Amygdala (tissue), 56 donors: ENCODE data around the gene PER2.
A peak's percentile ranks its signal among the peaks of the same experiment; 100 is the strongest.
"Not testable (repeated sequence)": the region's sequence is repeated elsewhere in the genome, so short reads cannot be mapped to it uniquely, and the experiment has no call there.

Experiments used
- DNase-seq, 56 donors: peaks; one replicate each; lab custom pipeline; 2025; lab: John Stamatoyannopoulos, UW

The PER2 gene

DNA sequence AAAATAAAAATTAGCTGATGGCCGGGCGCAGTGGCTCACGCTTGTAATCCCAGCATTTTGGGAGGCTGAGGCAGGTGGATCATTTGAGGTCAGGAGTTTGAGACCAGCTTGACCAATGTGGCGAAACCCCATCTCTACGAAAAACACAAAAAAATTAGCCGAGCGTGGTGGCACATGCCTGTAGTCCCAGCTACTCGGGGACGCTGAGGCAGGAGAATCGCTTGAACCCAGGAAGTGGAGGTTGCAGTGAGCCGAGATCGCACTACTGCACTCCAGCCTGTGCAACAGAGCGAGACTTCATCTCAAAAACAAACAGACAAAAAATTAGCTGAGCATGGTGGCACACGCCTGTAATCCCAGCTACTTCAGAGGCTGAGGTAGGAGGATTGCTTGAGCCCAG is 22.3 kb upstream of the PER2 start:
- DNase-seq: not testable (repeated sequence)

DNA sequence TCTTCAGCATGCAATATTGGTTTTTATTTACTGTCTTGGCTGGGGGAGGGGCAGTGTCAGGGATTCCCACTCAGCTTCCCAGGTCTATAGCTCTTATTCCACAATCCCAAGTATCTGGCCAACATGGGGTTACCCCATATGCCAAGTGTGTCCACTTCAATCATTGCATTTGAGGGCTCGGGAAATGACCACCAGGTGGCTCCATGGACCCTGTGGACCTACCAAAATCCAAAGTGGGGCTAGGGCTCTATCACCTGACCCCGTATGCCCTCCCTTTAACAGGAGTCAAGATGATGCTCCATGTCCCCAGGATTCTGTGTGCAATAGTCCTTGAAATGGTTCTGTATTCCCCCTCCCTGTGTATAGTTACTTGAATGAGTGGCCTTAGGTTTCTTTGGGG is 19.8 kb upstream of the PER2 start:
- DNase-seq: no peak

DNA sequence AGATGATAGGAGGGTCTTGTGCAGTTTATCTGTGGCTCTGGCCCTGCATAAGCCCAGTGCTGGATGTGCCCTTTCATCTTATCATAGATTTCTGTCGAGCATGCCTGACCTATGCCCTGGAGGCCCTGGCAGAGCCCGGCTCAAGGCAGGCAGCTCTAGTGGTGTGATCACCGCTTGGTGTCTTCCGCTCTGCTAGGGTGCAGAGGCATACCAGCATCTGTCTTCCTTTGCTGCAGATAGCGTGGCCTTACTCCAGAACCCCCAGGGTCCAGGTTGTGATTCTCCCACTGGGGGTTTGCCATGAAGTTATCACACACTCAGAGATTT is 18.2 kb upstream of the PER2 start:
- no peak for DNase-seq

DNA sequence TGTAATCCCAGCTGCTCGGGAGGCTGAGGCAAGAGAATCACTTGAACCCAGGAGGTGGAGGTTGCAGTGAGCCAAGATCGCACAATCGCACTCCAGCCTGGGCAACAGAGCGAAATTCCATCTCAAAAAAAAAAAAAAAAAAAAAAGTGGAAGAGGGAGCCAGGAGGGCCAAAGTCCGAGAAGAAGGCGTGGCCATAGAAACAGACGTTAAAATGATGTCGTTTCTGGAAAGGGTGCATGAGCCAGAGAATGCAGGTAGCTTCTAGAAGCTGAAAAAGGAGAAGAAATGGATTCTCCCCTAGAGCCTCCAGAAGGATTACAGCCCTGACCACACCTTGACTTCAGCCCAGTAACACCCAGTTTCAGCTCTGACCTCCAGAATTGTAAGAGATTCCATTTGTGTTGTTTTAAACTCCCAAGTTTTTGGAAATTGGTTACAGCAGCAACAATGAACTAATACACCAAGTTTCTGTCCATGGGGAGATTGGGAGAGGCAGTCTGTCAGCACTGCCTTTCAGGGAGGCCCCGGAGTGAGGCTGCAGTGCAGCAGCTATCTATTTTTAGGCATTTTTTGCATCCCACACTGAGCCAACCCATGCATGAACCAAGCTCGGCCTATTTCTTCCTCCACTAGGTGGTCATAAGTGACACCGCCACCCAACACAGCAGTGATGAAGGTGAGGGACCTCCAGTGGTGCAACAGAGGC is 17.7 kb upstream of the PER2 start:
- DNase-seq: no peak

DNA sequence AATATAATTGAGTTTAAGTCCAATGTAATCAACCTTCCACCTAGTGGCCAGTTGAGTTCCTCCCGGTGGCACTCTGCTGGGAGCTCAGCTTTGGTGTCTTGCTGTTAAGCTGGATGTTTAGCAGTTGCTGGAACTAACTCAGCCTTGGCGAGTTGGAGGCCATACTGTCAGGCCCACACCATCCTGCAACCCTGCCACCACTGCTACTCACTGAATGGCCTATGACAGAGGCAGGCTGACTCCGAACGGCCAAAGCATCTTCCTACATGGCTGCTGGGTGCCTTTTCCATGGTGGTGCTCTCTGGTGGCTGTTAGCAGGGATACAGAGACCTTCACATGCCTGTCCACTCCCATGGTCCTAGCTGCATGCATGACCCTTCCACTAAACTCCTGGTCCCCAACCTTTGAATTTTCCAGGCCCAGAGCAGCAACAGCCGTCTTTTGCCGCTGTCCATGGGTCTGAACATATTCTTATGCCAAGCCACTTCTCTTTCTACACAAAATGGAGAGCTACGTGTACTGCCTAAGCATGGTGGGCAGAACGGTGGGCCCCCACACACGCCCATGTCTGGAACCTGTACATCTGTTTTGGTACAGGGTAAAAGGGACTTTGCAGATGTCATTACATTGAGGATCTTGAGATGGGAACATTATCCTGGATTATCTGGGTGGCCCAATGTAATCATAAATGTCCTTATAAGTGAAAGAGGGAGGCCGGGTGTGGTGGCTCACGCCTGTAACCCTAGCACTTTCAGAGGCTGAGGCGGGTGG is 16.9 kb upstream of the PER2 start:
- no peak for DNase-seq

DNA sequence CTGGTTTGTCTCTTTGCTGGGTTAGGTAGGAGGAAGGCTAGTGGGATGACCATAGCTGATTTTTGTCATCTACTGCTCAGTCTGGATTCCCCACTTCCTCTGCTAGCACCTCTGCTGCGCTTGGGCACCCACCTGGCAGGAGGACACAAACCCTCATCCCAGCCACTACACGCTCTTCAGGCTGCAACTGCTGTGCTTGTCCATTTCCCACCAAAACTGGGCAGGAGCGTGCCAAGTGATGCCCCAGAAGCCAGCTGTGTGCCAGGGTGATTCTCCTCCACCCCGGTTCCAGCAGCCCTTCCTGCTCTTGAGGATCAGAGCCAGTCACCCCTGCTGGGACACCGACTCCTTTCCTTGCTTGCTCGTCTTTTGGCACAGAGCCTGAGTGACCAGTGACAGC is 15.7 kb upstream of the PER2 start:
- DNase-seq: no peak

DNA sequence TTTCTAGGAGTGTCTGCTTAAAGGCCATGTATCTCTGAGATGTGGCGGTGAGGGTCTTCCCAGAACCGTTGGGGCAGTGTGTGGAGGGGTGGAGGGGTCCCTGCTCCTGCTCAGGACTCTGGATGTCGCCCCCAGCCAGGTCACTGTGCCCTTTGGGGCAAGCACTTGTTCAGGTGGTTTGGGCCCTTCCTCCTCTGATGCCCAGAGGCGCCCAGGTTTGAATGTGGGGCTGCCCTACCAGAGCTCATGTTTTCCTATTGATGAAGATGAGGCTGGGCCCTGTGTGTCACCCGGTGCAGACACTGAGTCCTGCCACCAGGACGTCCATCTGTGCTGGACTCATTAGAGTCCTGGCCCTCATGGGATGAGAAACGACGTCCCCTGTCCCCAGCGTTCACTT is 14.3 kb upstream of the PER2 start:
- DNase-seq: no peak

DNA sequence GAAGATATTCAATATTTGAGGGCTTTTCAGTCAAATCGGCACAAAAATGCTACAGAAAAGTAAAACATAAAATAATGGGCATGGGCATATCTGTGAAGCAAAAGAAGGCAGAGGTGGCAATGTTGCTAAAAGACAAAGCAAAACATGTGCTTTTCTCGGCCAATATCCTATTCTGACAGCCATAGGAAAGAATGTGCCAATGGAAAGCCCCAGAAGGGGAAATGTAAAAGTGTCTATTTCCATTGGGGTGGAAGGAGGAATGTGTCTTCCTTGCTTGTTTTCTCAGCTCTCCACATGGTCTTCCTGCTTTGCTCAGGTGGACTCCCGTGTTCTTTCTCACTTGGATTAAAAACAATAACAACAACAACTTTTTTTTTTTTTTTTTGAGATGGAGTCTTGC is 13.7 kb upstream of the PER2 start:
- no peak for DNase-seq

DNA sequence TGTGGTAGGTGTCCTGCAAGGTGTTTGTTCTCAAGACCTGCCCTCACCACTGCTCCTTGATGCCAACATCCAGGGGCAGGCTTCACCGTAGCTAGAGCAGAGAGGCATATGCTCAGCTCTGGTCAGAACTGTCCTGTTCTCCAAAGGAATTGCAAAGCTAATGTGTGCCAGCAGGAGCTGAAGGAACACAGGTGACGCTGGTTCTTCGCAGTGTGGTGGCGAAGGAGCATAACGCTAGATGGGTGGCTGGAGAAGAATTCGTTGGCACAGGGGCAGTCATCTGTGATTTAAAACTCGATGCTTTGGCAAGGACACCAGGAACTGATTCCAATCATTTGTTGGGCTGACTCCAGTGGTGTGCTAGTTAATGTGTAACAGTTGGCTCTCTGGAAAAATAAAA is 11.4 kb upstream of the PER2 start:
- peak in 1 of 56 donors; percentile 5 for DNase-seq

DNA sequence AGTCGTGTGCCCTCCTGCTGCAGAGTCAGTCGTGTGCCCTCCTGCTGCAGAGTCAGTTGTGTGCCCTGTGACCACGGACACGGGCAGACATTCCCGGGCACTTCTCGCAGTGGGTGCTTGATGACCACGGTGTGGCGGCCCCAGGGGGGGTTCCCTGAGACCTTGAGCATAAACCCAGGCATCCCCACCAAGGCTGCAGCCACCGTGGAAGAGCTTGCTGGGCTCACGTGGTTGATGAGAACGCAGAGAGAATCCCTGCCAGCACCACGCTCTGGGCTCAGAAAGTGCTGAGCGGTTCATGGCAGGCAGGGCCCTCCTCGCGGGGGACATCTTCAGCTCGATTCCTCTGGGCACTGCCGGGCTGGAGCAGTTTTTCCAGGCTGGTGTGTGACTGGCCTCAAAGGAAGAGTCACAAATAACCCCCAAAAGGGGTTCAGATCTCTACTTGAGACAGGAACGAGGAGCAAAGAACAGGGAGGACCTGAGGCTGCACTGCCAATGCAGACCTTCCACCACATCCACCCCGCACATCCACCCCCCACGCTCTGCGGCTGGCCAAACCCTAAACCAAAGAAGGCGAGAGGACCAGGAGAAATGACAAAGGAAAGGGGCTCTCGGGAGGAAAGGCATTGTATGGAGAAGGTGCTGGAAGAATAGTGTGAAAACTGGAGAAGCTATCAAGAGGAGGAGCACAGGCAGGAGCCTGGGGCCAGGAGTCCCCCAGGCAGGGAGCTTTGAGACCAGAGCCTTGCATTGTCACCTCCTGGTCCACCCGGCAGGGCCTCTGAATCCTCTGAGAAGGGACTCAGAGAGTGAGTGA is 8.4 kb upstream of the PER2 start:
- DNase-seq: no peak

DNA sequence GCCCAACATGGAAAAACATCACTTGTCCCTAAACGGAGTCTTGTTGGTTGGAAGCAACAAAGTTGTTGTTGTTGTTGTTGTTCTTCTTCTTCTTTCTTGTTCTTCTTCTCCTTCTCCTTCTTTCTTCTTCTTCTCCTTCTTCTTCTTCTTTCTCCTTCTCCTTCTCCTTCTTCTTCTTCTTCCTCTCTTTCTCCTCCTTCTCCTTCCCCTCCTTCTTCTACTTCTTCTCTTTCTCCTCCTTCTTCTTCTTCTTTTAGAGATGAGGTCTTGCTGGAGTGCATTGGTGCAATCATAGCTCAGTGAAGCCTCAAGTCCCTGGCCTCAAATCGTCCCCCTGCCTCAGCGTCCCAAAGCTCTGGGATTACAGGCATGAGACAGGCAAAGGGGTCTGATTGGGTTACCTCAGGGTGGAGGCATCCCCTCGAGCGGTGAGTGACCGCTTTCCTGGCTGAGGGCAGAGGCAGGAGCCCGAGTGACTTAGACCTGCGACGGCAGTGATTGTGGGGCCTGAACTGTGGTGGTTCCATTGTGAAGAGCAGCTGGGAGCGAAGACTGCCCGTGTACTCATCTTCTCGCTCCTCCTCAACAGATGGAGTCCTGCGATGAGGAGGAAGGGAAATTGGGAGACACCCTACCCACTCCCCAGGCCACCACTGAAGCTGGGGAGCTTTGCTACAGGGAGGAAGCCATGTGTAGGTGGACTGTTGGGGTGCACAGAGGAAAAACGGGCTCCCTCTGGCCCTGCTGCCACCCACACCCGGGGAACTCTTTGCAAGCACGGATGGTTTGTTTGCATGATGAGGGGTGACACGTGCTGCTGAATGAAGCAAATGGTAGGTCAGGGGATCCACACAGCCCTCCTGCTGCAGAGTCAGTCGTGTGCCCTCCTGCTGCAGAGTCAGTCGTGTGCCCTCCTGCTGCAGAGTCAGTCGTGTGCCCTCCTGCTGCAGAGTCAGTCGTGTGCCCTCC is 7.0 kb upstream of the PER2 start:
- DNase-seq: peak in 1 of 56 donors; percentile 8

DNA sequence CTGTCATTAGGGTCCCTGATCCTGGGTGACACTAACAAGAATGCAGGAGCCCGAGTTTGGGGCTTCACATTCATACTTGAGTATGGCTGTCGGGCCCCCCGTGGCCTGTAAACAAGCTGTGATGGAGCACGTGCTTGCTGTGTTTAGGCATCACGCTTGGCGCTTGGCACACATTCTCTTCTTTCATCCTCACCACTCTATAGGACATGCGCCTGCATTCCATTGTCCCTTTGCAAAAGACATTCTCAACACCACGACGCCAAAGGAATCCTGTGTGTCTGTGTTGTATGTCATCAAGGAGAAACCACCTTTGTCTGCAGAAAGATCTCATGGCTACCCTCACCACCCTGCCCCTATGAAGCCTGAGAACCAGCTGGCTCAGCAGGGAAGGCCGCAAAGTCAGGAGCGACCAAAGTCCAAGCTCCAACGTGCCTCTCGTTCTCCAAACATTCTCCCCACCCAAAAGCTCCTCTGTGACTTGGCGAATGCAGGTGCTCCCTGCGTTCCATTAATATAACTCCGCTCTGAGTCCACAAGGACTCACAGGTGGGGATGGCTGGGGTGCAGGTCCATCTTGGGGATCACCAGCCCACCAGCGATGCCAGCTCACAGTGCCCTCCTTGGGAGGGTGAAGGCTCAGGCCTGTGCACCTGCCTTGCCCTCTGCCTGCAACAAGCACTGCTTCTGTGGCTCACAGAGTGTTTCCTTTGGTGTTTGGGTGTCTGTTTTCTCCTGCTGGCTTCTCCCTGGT is 6.2 kb upstream of the PER2 start:
- no peak for DNase-seq

DNA sequence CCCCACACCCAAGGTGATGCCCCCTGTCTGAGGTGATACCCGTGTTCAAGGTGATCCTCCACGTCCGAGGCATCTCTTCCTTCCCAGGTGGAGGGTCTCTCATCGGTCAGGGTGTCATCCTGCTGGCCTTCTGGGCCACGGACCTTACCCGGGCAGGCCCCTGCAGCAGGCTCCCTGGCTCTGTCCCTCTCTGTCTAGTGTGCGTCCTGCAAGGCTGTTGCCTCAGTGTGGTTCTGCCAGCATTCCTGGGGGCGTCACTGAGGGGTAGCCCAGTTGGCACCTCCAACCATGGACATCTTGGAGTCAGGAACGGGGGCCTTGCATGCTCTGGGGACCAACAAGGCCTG is 5.6 kb upstream of the PER2 start:
- DNase-seq: no peak

DNA sequence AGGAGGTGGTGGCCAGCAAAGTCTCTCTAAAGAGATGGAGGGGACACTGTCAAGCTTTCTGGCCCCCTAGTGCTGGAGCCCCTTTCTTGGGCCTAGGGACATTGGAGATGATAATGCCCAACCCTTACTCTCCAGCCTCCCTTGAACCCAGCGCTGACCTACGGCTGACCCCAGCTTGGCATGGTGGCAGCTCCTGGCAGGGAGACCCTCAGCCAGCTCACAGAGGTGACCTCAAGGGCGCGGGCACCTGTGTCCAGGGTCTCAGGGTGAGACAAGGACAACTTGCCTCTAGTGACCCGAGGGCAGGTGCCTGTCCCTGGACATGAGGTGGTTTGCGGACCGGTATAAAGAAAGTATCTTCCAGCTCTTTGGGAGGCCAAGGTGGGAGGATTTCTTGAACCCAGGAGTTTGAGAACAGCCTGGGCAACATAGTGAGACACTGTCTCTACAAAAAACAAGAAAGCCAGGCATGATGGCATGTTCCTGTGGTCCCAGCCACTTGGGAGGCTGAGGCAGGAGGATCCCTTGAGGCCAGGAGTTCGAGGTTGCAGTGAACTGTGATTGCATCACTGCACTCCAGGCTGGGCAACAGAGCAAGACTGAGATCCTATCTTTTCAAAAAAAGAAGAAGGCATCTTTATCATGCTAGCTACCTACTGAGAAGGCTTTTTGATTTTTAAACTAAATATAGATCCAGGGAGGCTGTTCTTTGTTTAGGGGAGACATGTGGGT is 3.3 kb upstream of the PER2 start:
- DNase-seq: no peak

DNA sequence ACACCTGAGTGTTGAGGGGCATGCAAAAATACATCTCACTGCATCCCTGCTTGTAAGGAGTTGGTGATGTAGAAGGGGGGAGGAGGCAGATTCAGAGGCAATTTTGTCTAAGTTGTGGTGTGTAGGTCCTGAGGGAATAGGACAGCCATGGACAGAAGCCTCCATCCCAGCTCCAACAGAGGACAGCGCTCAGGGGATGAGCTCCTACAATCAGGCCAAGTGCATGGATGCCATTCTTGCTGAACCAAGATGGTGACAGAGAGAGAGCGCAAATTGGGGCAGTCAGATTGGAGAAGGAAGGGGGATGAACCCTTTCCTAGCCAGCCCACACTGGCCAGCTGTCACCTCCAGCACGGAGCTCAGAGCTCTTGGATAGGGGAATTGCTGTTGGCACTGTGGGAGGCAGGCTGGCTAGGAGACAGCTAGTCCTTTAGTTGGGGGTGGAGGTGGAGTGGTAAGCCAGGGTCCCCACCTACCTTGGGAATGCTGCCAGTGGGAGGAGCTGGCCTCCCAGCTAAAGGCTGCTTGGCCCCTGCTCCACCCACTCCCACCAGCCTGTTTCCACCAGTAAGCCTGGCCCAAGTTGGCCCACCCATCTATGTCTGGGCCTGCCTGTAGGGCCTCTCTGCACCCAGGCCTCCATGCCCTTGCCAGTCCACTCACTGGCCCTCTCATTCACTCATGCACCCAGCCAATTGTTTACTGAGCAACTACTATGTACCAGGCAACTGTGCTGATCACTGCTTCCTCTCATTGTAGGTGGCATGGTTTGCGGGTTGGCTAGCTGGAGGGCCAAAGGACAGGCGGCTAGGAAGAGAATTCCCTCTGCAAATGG is 2.5 kb upstream of the PER2 start:
- no peak for DNase-seq

DNA sequence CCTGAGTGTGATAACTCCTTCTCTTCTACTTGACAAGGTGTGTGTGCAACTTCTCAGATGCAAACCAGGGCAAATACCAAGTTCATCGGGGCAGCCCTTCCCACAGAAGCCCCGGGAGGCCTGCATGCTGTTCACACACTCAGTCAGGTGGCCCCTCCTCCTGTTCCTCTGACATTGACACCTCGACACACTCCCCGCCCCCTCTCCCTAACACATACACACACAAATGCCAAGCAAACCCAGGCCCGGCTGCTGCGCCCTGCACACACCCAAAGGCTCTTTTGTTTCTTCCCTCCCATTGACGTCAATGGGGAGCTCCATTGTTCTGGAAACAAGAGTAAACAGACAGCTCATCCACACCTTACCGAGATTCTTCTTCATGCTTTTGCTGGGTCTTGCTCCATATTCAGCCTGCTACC is 1.7 kb upstream of the PER2 start:
- DNase-seq: peak in 22 of 56 donors; percentile 8 to 75 (median 28)

DNA sequence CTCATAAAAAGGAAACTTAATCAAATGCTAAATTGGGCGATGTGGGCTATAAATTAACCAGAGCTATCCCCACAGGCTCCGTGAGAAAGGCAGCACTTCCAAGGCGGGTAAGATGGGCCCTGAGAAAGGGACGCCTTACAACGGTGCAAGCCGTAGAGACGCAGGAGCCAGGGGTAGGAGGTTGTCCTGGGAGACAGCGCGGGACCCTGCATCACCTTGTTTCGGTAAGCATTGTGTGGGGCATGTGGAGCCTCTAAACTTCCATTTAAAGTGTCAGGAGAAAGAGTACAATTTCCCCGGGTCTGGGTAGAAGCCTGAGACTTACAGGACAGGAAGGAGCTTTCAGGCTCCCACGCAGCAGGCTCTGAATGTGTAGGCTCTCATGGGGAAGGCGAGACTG is 1.2 kb upstream of the PER2 start:
- DNase-seq: peak in 1 of 56 donors; percentile 31
